HG03175 (cell line): ENCODE data around the gene PCNT.
"Not testable (repeated sequence)": the region's sequence is repeated elsewhere in the genome, so short reads cannot be mapped to it uniquely, and the experiment has no call there.

ENCODE experiments used
- ATAC-seq: cut with Tn5 transposase; IDR thresholded peaks from one replicate; pipeline ENCODE4 v1.9.1; 2021; ENCODE audit warnings: mild to moderate bottlenecking, moderate library complexity; ENCODE audit not compliant: unreplicated experiment

Gene PCNT

GRCh38 chr21:46401186-46401910 is 77.4 kb downstream of the PCNT start:
- no peak for ATAC-seq

GRCh38 chr21:46402421-46402820 is 78.5 kb downstream of the PCNT start:
- ATAC-seq: no peak

- not testable (repeated sequence) for ATAC-seq
Measured at GRCh38 chr21:46403234-46403811, 79.4 kb downstream of the PCNT start.

- ATAC-seq: no peak
Measured at GRCh38 chr21:46404306-46404705, 80.3 kb downstream of the PCNT start.

GRCh38 chr21:46406001-46406400 is 82.0 kb downstream of the PCNT start:
- ATAC-seq: no peak

- ATAC-seq: no peak
Measured at GRCh38 chr21:46409641-46410406, 85.9 kb downstream of the PCNT start.

GRCh38 chr21:46410516-46410915 is 86.6 kb downstream of the PCNT start:
- ATAC-seq: no peak

- no peak for ATAC-seq
Measured at GRCh38 chr21:46411236-46411635, 87.3 kb downstream of the PCNT start.

- ATAC-seq: no peak
Measured at GRCh38 chr21:46411691-46412090, 87.7 kb downstream of the PCNT start.

- ATAC-seq: no peak
Measured at GRCh38 chr21:46412521-46413364, 88.8 kb downstream of the PCNT start.

- no peak for ATAC-seq
Measured at GRCh38 chr21:46413365-46413696, 89.4 kb downstream of the PCNT start.

- no peak for ATAC-seq
Measured at GRCh38 chr21:46414965-46415275, 91.0 kb downstream of the PCNT start.

- no peak for ATAC-seq
Measured at GRCh38 chr21:46416551-46416950, 92.6 kb downstream of the PCNT start.

- ATAC-seq: no peak
Measured at GRCh38 chr21:46418265-46418946, 94.5 kb downstream of the PCNT start.

- no peak for ATAC-seq
Measured at GRCh38 chr21:46420241-46421190, 96.6 kb downstream of the PCNT start.

- no peak for ATAC-seq
Measured at GRCh38 chr21:46421191-46421750, 97.3 kb downstream of the PCNT start.

- no peak for ATAC-seq
Measured at GRCh38 chr21:46421756-46422555, 98.0 kb downstream of the PCNT start.

- ATAC-seq: no peak
Measured at GRCh38 chr21:46422636-46423241, 98.8 kb downstream of the PCNT start.
